Activated CD4-positive, alpha-beta T cell treated with anti-CD3 and anti-CD28 coated beads, Interleukin-2, amount 10 ng/mL, durations not matched to agents 24 days and 14 days (primary cell): ENCODE data around the gene XIRP2. TPM values are rescaled to one million over a fixed set of nuclear protein-coding genes. Genes with fewer than 3 reads are reported as not detected.

Experiments
- DNase-seq: peaks from one replicate; pipeline ENCODE4 v3.0.0; 2022
- H3K27ac Mint-ChIP-seq: one replicate; pipeline ENCODE4 v1.8.0; 2022; ENCODE audit warnings: mild to moderate bottlenecking, mixed read lengths
- H3K27me3 Mint-ChIP-seq: one replicate; pipeline ENCODE4 v1.8.0; 2022; ENCODE audit warnings: mixed read lengths
- H3K36me3 Mint-ChIP-seq: one replicate; pipeline ENCODE4 v1.8.0; 2022; ENCODE audit warnings: low read depth, mild to moderate bottlenecking, mixed read lengths
- H3K4me1 Mint-ChIP-seq: one replicate; pipeline ENCODE4 v1.8.0; 2021; ENCODE audit warnings: mixed read lengths
- H3K4me3 Mint-ChIP-seq: one replicate; pipeline ENCODE4 v1.8.0; 2022; ENCODE audit warnings: mild to moderate bottlenecking, moderate library complexity, mixed read lengths
- H3K9me3 Mint-ChIP-seq: one replicate; pipeline ENCODE4 v1.8.0; 2021; ENCODE audit warnings: mixed read lengths
- intact Hi-C: fragments of 100-400 bp; cut with micrococcal nuclease; formaldehyde crosslinking; loops from one replicate; pipeline ENCODE4 v1.15.1; 2023
- total RNA-seq: library from RNA; stranded (reverse); gene quantifications from 2 replicates; pipeline ENCODE4 v1.2.3, GENCODE V29; 2022

XIRP2 gene
- total RNA-seq, 1 donor from 2014 or later = not detected

DNA sequence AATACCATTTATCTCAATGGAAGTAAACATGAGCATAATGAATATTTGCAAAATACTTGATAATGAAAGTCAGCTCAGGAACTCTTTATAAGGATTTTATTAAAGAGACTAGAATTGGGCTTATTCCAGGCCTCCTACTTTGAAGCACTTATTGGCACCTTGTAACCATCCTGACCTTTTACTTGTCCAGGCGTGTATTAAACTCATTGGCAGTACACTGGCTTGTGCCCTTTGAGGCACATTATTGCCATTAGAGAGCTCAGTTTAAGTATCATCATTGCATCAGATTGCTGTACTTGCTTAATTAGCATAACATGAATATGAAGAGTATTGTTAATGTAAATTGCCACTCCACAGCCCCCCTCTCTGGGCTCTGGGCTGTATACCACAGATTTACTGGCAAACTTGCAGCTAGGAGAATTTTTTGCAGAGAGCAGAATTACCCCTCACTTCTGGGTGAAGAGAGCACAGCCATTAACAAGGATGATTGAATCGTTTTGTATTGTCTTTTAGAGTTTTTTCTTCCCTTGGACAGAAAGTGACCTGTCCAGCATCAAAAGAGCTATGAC lies 72.5 kb downstream of the XIRP2 start:
- Mint-ChIP-seq H3K4me3 (no peak overlapping the region), H3K9me3 (no peaks in the 10 kb centered on the region), H3K36me3 (no peaks in the 10 kb centered on the region), H3K27me3 (no peaks in the 10 kb centered on the region), H3K27ac (no peak overlapping the region), H3K4me1 (no peaks in the 10 kb centered on the region)
- DNase-seq = no peak
- intact Hi-C loops = no loop called here

DNA sequence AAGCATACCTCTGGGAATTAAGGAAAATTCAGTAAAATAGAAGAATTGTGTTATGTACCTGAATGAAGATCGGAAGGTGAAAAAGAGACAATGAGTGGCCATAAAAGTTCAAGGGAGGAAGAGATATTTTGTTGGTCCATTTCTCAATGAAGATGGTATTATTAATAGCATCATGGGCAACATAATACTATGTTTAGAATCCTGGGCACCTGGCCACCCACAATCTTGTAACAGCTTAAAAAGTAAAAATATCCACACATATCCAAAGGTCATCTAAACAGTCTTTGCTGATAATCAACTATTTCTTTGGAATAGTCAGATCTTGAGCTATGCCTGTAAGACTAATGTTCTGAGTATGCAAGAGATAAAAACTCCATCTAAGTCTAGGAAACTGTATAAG lies 73.7 kb downstream of the XIRP2 start:
- H3K4me3 Mint-ChIP-seq = no peak overlapping the region
- no peaks in the 10 kb centered on the region for H3K4me1 Mint-ChIP-seq
- intact Hi-C loops = no loop called here
- H3K27me3 Mint-ChIP-seq = no peaks in the 10 kb centered on the region
- DNase-seq = no peak
- H3K36me3 Mint-ChIP-seq = no peaks in the 10 kb centered on the region
- H3K27ac Mint-ChIP-seq = no peak overlapping the region
- no peaks in the 10 kb centered on the region for H3K9me3 Mint-ChIP-seq

DNA sequence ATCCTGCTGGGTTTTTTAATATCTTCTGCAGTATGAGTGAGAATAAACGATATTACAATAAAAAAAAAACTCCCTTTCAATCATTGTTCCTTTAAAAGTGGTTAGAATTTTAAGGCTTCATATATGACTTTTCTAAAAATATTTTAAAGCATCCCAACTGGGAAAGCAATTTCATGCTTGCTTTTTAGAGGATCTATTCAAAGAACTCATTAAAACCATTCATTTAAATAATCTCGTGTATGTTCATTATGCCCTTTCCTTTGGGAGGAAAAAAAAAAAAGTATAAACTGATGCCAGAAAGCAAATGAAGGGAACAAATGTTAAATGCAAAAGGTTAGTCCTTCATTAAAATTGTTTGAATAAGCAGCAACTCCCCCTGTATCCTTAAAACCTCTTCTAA lies 81.2 kb downstream of the XIRP2 start:
- Mint-ChIP-seq H3K36me3 (no peaks in the 10 kb centered on the region), H3K27me3 (no peaks in the 10 kb centered on the region), H3K4me3 (no peak overlapping the region), H3K27ac (no peak overlapping the region), H3K4me1 (no peaks in the 10 kb centered on the region), H3K9me3 (no peaks in the 10 kb centered on the region)
- intact Hi-C loops = no loop called here
- DNase-seq = no peak

DNA sequence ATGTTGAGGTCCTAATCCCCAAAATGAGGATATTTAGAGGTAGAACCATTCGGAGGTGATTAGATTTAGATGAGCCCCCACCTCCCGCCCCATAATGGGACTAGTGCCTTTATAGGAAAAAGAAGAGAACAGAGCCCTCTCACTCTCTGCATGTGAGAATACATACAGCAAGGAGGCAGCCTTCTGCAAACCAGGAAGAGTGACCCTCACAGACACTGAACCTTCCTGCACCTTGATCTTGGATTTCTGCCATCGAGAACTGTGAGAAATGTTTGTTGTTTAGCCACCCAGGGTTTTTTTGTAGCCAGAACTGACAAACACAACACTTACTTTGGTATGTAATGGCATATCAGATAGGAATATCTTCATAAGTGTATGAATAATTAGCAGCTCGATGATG lies 83.7 kb downstream of the XIRP2 start:
- no peaks in the 10 kb centered on the region for H3K4me1 Mint-ChIP-seq
- H3K36me3 Mint-ChIP-seq = no peaks in the 10 kb centered on the region
- no peak overlapping the region for H3K27ac Mint-ChIP-seq
- intact Hi-C loops = no loop called here
- H3K27me3 Mint-ChIP-seq = no peaks in the 10 kb centered on the region
- H3K9me3 Mint-ChIP-seq = no peaks in the 10 kb centered on the region
- no peak for DNase-seq
- H3K4me3 Mint-ChIP-seq = no peak overlapping the region

GRCh38 chr2:166972418-166972817 lies 84.1 kb downstream of the XIRP2 start:
- H3K4me1 Mint-ChIP-seq = no peaks in the 10 kb centered on the region
- no peak for DNase-seq
- no peaks in the 10 kb centered on the region for H3K9me3 Mint-ChIP-seq
- no peaks in the 10 kb centered on the region for H3K27me3 Mint-ChIP-seq
- no peak overlapping the region for H3K4me3 Mint-ChIP-seq
- H3K36me3 Mint-ChIP-seq = no peaks in the 10 kb centered on the region
- H3K27ac Mint-ChIP-seq = no peak overlapping the region
- intact Hi-C loops = no loop called here

- no peaks in the 10 kb centered on the region for H3K27me3 Mint-ChIP-seq
- no peaks in the 10 kb centered on the region for H3K36me3 Mint-ChIP-seq
- peaks cover 10% of the 10 kb centered on the region for H3K9me3 Mint-ChIP-seq
- intact Hi-C loops = no loop called here
- DNase-seq = no peak
- H3K4me3 Mint-ChIP-seq = no peak overlapping the region
- no peak overlapping the region for H3K27ac Mint-ChIP-seq
- no peaks in the 10 kb centered on the region for H3K4me1 Mint-ChIP-seq
Measured at GRCh38 chr2:166984188-166984587, 95.9 kb downstream of the XIRP2 start.

GRCh38 chr2:166984797-166985196 lies 96.5 kb downstream of the XIRP2 start:
- Mint-ChIP-seq H3K4me1 (no peaks in the 10 kb centered on the region), H3K36me3 (no peaks in the 10 kb centered on the region), H3K27ac (no peak overlapping the region), H3K27me3 (no peaks in the 10 kb centered on the region), H3K9me3 (peaks cover 10% of the 10 kb centered on the region), H3K4me3 (no peak overlapping the region)
- DNase-seq = no peak
- intact Hi-C loops = no loop called here

DNA sequence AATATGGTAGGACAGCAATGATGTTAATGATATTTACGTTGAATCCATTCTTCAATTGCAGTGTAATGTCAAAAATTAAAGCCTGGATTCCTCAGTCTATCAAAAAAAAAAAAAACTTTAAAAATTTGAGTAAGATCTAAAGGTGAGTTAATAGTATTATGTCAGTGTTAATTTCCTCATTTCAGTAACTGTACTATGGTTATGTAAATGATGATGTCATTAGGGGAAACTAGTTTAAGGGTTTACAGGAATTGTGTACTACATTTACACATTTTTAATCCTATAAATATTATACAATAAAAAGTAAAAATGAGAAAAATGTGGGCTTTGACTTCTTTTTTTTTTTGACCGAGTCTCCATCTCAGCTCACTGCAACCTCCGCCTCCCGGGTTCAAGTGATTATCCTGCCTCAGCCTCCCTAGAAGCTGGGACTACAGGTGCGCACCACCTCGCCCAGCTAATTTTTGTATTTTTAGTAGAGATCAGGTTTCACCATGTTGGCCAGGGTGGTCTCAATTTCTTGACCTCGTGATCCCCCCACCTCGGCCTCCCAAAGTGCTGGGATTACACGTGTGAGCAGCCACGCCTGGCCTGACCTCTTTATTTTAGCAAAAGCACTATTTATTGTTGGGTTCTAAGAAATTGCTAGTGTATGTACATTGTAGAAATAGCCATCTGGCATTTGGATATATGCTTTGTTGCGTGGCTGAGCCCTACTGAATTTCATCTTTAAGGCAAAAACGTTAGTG lies 106.5 kb downstream of the XIRP2 start:
- H3K4me3 Mint-ChIP-seq = no peak overlapping the region
- no peaks in the 10 kb centered on the region for H3K27me3 Mint-ChIP-seq
- no peaks in the 10 kb centered on the region for H3K4me1 Mint-ChIP-seq
- no peaks in the 10 kb centered on the region for H3K36me3 Mint-ChIP-seq
- H3K9me3 Mint-ChIP-seq = no peaks in the 10 kb centered on the region
- intact Hi-C loops = no loop called here
- H3K27ac Mint-ChIP-seq = no peak overlapping the region
- DNase-seq = no peak

DNA sequence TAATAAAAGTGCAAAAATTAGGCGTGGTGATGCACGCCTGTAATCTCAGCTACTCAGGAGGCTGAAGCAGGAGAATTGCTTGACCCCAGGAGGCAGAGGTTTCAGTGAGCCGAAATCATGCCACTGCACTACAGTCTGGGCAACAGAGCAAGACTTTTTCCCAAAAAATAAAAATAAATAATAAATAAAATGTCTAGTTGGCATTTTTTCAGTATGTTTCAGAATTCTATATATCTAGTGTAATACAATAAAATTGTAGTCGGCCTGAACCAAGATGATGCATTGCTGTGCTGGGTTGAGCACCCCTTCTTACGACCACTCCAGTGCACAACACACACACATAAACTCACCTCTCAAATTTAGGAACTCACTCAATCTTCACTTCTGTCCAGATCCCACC lies 108.2 kb downstream of the XIRP2 start:
- Mint-ChIP-seq H3K27ac (no peak overlapping the region), H3K27me3 (no peaks in the 10 kb centered on the region), H3K9me3 (no peaks in the 10 kb centered on the region), H3K4me1 (no peaks in the 10 kb centered on the region), H3K4me3 (no peak overlapping the region), H3K36me3 (no peaks in the 10 kb centered on the region)
- no peak for DNase-seq
- intact Hi-C loops = no loop called here

DNA sequence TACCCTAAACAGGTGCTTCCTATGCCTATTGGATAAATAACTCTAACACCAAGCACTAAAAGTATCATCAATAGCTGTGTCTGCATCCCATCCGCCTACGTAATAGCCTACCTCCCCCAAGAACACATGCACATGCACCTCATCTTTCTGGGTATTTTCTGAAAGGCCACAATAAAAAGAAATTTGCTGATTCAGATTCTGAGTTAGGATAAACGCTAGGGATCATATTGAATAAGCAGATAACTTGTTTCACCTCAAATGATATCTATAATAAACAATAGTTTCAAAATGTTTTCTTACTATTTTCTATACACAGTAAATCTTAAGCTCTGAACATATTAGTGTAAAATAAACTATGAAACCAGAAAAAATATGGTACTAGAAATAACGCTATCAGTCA lies 112.9 kb downstream of the XIRP2 start:
- H3K4me1 Mint-ChIP-seq = no peaks in the 10 kb centered on the region
- no peaks in the 10 kb centered on the region for H3K27me3 Mint-ChIP-seq
- no peak overlapping the region for H3K27ac Mint-ChIP-seq
- DNase-seq = no peak
- no peaks in the 10 kb centered on the region for H3K9me3 Mint-ChIP-seq
- intact Hi-C loops = no loop called here
- H3K4me3 Mint-ChIP-seq = no peak overlapping the region
- no peaks in the 10 kb centered on the region for H3K36me3 Mint-ChIP-seq

- Mint-ChIP-seq H3K27ac (no peak overlapping the region), H3K36me3 (no peaks in the 10 kb centered on the region), H3K4me1 (no peaks in the 10 kb centered on the region), H3K27me3 (no peaks in the 10 kb centered on the region), H3K9me3 (no peaks in the 10 kb centered on the region), H3K4me3 (no peak overlapping the region)
- intact Hi-C loops = no loop called here
- no peak for DNase-seq
Measured at GRCh38 chr2:167005096-167005495, 116.8 kb downstream of the XIRP2 start.

GRCh38 chr2:167013227-167013626 lies 124.9 kb downstream of the XIRP2 start:
- Mint-ChIP-seq H3K4me3 (no peak overlapping the region), H3K36me3 (no peaks in the 10 kb centered on the region), H3K27ac (no peak overlapping the region), H3K27me3 (no peaks in the 10 kb centered on the region), H3K9me3 (no peaks in the 10 kb centered on the region), H3K4me1 (no peaks in the 10 kb centered on the region)
- no peak for DNase-seq
- intact Hi-C loops = no loop called here

DNA sequence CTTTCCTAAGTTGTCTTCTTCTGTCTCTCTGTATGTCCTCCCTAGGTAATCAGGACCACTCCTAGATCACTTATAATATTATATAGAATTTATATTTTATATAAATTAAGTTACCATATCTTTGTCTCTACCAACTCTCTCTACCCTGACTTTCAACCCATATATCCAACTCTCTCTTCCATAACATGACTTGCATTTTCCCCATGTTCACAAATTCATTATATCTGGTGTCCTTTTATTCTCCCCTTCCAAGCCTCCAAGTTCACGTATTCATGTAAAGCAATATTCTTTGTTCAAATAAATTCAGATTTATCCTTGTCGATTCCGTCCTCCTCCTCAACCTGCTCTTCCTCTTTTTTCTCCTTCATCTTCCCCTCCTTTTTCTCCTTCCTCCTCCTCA lies 127.5 kb downstream of the XIRP2 start:
- Mint-ChIP-seq H3K4me3 (no peak overlapping the region), H3K27ac (no peak overlapping the region), H3K4me1 (no peaks in the 10 kb centered on the region), H3K27me3 (no peaks in the 10 kb centered on the region), H3K9me3 (no peaks in the 10 kb centered on the region), H3K36me3 (no peaks in the 10 kb centered on the region)
- no peak for DNase-seq
- intact Hi-C loops = no loop called here

- H3K9me3 Mint-ChIP-seq = no peaks in the 10 kb centered on the region
- intact Hi-C loops = no loop called here
- H3K4me3 Mint-ChIP-seq = no peak overlapping the region
- H3K36me3 Mint-ChIP-seq = no peaks in the 10 kb centered on the region
- H3K4me1 Mint-ChIP-seq = no peaks in the 10 kb centered on the region
- H3K27me3 Mint-ChIP-seq = no peaks in the 10 kb centered on the region
- no peak overlapping the region for H3K27ac Mint-ChIP-seq
- no peak for DNase-seq
Measured at GRCh38 chr2:167017021-167017420, 128.7 kb downstream of the XIRP2 start.

GRCh38 chr2:167018590-167018989 lies 130.3 kb downstream of the XIRP2 start:
- H3K27me3 Mint-ChIP-seq = no peaks in the 10 kb centered on the region
- H3K9me3 Mint-ChIP-seq = no peaks in the 10 kb centered on the region
- DNase-seq = no peak
- no peak overlapping the region for H3K27ac Mint-ChIP-seq
- H3K4me3 Mint-ChIP-seq = no peak overlapping the region
- intact Hi-C loops = no loop called here
- H3K4me1 Mint-ChIP-seq = no peaks in the 10 kb centered on the region
- H3K36me3 Mint-ChIP-seq = no peaks in the 10 kb centered on the region
